Smooth muscle cell (in vitro differentiated cells): ENCODE results near the gene NRBP1. TPM values are rescaled to one million over a fixed set of nuclear protein-coding genes. Genes with fewer than 3 reads are reported as not detected.

Experiments
- DNase-seq: peaks from one replicate; lab custom pipeline; 2025; ENCODE audit not compliant: unreplicated experiment; lab: John Stamatoyannopoulos, UW
- H2AFZ ChIP-seq: fragments of 200-600 bp; sonication (generic); 2 replicates; pipeline ENCODE4 v1.6.0; 2016; ENCODE audit warnings: antibody characterized with exemption, low read depth, mild to moderate bottlenecking
- H3F3A ChIP-seq: fragments of 200-600 bp; sonication (generic); 2 replicates; pipeline ENCODE4 v1.6.0; 2017; ENCODE audit warnings: antibody characterized with exemption, low read depth
- H3K27ac ChIP-seq: fragments of 200-600 bp; sonication (generic); 2 replicates; pipeline ENCODE4 v1.5.1; 2016; ENCODE audit warnings: low read depth, mild to moderate bottlenecking
- H3K27me3 ChIP-seq: fragments of 200-600 bp; sonication (generic); 2 replicates; pipeline ENCODE4 v1.6.1; 2016; ENCODE audit warnings: low read depth, mild to moderate bottlenecking
- H3K36me3 ChIP-seq: fragments of 200-600 bp; sonication (generic); 2 replicates; pipeline ENCODE4 v1.5.1; 2016; ENCODE audit warnings: low read depth
- H3K4me1 ChIP-seq: fragments of 200-600 bp; sonication (generic); 2 replicates; pipeline ENCODE4 v1.5.1; 2016; ENCODE audit warnings: low read depth
- H3K4me2 ChIP-seq: fragments of 200-600 bp; sonication (generic); 2 replicates; pipeline ENCODE4 v1.6.0; 2016; ENCODE audit warnings: mild to moderate bottlenecking
- H3K4me3 ChIP-seq: fragments of 200-600 bp; sonication (generic); 2 replicates; pipeline ENCODE4 v1.5.1; 2016; ENCODE audit warnings: mild to moderate bottlenecking
- H3K79me2 ChIP-seq: fragments of 200-600 bp; sonication (generic); 2 replicates; pipeline ENCODE4 v1.6.0; 2016; ENCODE audit warnings: low read depth, mild to moderate bottlenecking
- H3K9ac ChIP-seq: fragments of 200-600 bp; sonication (generic); 2 replicates; pipeline ENCODE4 v1.6.0; 2016; ENCODE audit warnings: low read depth
- H3K9me3 ChIP-seq: fragments of 200-600 bp; sonication (generic); replicated peaks from 2 replicates; pipeline ENCODE4 v1.5.1; 2016; ENCODE audit warnings: low read depth
- H4K20me1 ChIP-seq: fragments of 200-600 bp; sonication (generic); 2 replicates; pipeline ENCODE4 v1.6.0; 2016; ENCODE audit warnings: low read depth
- WGBS: methylation state at CpG from one replicate; pipeline ENCODE4 v1.1.7; 2016; ENCODE audit warnings: low lambda C conversion rate; 5-methylcytosine and 5-hydroxymethylcytosine counted together
- polyA plus RNA-seq: library from polyadenylated mRNA; unstranded; fragments of >200 nt; fragmentation: Nextera tagmentation; extraction: Ambion mirVana; gene quantifications from 2 replicates; pipeline ENCODE4 v1.2.1, GENCODE V29; 2016
- total RNA-seq: library from RNA; depleted of rRNA; stranded (reverse); fragments of >200 nt; gene quantifications from 2 replicates; pipeline ENCODE4 v1.2.3, GENCODE V29; 2014
- TF ChIP-seq, protein P1 (sequence below): fragments of 200-600 bp; sonication (generic); IDR thresholded peaks from 2 replicates; pipeline ENCODE4 v1.5.1; 2017; ENCODE audit warnings: borderline replicate concordance, mild to moderate bottlenecking, antibody characterized with exemption; ENCODE audit not compliant: insufficient read depth, poor library complexity, severe bottlenecking

The NRBP1 gene
- total and polyA plus RNA-seq, 2 experiments from 2014 or later: 134 to 197 TPM

DNA sequence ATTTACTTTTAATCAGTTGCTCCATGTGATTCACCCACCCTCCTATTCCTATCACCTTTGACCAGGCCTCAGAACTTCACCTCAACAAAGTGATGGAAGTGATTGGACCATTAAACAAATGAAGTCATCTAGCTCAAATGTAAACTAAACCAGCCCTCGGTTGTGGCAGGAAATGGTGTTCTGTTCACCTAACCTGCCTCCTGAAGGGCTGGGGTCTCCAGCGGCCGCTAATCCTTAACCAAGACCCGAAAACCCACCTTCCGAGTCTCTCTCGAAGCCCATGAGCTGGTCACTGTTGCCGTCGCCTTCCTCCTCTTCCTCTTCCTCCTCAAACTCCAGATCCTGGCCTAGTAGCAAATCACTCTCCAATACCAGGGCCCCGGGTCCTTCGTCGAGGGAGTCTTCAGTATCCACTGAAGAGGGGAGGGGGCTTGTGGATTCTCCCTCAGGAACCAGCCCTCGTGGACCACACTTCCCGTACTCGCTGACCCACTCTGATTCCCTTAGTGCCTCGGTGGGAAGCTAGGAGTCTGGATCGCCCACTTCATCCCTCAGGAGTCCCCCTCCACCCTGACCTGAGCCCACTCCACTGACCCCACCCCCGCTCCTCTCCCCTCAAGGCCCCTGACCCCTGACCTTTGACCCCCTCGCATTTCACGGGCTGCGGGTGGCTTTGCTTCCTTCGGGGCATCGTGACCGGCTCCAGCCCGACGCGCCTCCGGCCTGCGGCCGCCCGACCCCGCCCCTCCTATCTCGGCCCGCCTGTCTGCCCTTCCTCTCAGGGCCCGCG lies 48.4 kb upstream of the NRBP1 start:
- H3F3A ChIP-seq: peaks cover 3% of the 10 kb centered on the region
- H3K36me3 ChIP-seq: peaks cover 4% of the 10 kb centered on the region
- TF ChIP-seq, protein P1, sequence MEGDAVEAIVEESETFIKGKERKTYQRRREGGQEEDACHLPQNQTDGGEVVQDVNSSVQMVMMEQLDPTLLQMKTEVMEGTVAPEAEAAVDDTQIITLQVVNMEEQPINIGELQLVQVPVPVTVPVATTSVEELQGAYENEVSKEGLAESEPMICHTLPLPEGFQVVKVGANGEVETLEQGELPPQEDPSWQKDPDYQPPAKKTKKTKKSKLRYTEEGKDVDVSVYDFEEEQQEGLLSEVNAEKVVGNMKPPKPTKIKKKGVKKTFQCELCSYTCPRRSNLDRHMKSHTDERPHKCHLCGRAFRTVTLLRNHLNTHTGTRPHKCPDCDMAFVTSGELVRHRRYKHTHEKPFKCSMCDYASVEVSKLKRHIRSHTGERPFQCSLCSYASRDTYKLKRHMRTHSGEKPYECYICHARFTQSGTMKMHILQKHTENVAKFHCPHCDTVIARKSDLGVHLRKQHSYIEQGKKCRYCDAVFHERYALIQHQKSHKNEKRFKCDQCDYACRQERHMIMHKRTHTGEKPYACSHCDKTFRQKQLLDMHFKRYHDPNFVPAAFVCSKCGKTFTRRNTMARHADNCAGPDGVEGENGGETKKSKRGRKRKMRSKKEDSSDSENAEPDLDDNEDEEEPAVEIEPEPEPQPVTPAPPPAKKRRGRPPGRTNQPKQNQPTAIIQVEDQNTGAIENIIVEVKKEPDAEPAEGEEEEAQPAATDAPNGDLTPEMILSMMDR: no peak
- no peak overlapping the region for H2AFZ ChIP-seq
- peak overlapping the region; percentile 94 for H3K27ac ChIP-seq
- H3K4me2 ChIP-seq: peak overlapping the region; percentile 98
- WGBS: 5% methylated on average over 16 of the region's 35 CpGs
- no peaks in the 10 kb centered on the region for H3K9me3 ChIP-seq
- H3K4me3 ChIP-seq: peak overlapping the region; percentile 78
- no peak for DNase-seq
- peaks cover 19% of the 10 kb centered on the region for H3K79me2 ChIP-seq
- H3K9ac ChIP-seq: peak overlapping the region; percentile 97
- no peaks in the 10 kb centered on the region for H3K27me3 ChIP-seq
- H4K20me1 ChIP-seq: no peaks in the 10 kb centered on the region
- peaks cover 7% of the 10 kb centered on the region for H3K4me1 ChIP-seq

DNA sequence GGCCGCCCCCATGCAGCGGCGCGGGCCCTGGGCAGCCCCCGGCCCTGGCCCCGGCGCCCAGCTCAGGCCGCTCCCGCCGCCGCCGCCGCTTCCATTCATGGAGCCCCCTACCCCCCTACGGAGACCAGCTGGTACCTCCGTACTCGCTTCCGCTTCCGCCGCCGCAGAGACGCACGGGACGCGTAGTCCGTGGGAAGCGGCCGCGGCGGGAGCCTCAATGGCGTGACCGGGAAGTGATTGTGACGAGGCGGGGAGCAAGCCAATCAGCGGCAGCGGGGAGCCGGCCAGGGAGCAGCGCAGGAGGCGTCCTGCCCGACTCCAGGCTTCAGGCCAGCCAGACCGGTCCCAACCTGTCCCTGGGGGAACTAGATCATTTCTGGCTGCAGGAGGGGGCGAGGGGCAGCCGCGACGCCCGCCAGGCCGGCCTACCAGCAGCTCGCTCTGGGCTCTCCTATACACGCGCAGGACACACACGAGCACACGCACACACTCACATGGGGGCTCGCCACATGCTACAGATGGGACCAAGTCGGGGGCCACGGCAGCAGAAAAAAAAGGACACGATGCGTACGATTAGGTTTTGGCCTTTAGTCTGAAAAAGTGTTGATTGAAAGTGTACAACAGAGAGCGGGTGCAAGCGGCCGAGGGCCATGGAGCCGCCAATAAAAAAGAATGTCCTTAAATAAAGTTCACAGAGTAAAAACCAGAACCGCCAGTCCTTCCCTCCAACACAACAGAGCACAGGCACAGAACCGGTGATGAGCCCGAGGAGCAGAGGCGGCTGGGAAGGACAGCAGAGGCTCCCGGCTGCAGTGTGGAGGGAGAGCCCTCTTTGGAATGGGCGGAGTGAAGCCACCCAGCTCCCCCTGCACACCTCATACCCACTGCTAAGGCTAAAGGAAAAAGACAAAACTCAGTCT lies 47.5 kb upstream of the NRBP1 start, which contains the start of gene ZNF513:
ZNF513 (minus strand) TSS at position 109 of the 920 bp plus-strand sequence. CDS start 208 bp downstream, outside the sequence.
- TF ChIP-seq, protein P1: no peak
- peak within 1 kb of the TSS; percentile 97 for H3K9ac ChIP-seq
- H3K79me2 ChIP-seq: peaks cover 19% of the 10 kb centered on the region
- peaks cover 7% of the 10 kb centered on the region for H3K4me1 ChIP-seq
- H3K4me2 ChIP-seq: peak within 1 kb of the TSS; percentile 98
- H3K9me3 ChIP-seq: no peaks in the 10 kb centered on the region
- no peaks in the 10 kb centered on the region for H4K20me1 ChIP-seq
- DNase-seq: peak; percentile 69
- peaks cover 8% of the 10 kb centered on the region for H3K36me3 ChIP-seq
- peak within 1 kb of the TSS; percentile 94 for H3K27ac ChIP-seq
- peaks cover 1% of the 10 kb centered on the region for H3F3A ChIP-seq
- peak within 1 kb of the TSS; percentile 78 for H3K4me3 ChIP-seq
- H3K27me3 ChIP-seq: no peaks in the 10 kb centered on the region
- WGBS: 27% methylated on average over 55 of the region's 67 CpGs
- peak within 1 kb of the TSS; percentile 32 for H2AFZ ChIP-seq

DNA sequence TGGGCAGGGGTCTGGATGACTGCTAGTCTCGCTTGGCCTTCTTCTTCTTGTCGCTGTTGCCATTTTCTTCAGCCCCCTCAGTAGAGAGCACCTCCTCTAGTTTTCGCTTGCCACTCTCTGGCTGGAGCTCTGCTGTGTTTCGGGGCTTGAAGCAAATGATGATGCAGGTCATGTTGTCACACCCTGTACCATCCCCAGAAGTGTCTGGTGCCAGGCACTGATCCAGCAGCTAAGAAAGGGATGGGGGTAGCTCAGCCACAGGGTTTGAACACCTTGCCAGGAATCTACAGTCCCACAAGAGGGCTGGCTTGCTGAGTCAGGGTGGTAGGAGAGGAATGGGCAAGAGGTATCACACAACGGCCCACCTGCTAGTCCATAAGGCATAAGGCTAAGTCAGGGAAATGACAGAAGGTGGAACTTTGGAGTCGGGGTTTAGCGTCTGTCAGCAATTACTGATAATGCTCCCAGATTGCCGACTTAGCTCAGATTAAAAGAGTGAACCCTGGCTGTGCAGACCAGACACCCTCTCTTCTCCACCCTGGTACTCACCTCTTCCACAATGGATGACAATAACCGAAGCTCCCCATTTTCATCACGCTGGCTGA lies 46.8 kb upstream of the NRBP1 start:
- H3K4me2 ChIP-seq: peak overlapping the region; percentile 98
- peaks cover 8% of the 10 kb centered on the region for H3K36me3 ChIP-seq
- H3F3A ChIP-seq: no peaks in the 10 kb centered on the region
- H2AFZ ChIP-seq: no peak overlapping the region
- H3K27me3 ChIP-seq: no peaks in the 10 kb centered on the region
- TF ChIP-seq, protein P1: no peak
- no peak for DNase-seq
- peak overlapping the region; percentile 94 for H3K27ac ChIP-seq
- H4K20me1 ChIP-seq: no peaks in the 10 kb centered on the region
- H3K79me2 ChIP-seq: peaks cover 19% of the 10 kb centered on the region
- no peak overlapping the region for H3K4me3 ChIP-seq
- 94% methylated on average over 10 of the region's 10 CpGs for WGBS
- no peaks in the 10 kb centered on the region for H3K9me3 ChIP-seq
- peaks cover 7% of the 10 kb centered on the region for H3K4me1 ChIP-seq
- H3K9ac ChIP-seq: peak overlapping the region; percentile 97
